Keratinocyte (primary cell): ENCODE measurements around the gene KANSL2. TPM values are rescaled to one million over a fixed set of nuclear protein-coding genes. Genes with fewer than 3 reads are reported as not detected.

Experiments
- DNase-seq: peaks from one replicate; pipeline ENCODE4 v3.0.0-alpha.2; 2011; ENCODE audit warnings: low read depth, missing footprints, low spot score
- FAIRE-seq: peaks from 2 replicates; lab custom pipeline; 2011; peaks lifted over from hg19 to GRCh38; lab: Jason Lieb, UNC
- H2AFZ ChIP-seq: 2 replicates; pipeline ENCODE4 v1.6.0; 2012; ENCODE audit warnings: low read length, control low read depth, inconsistent platforms; ENCODE audit not compliant: control insufficient read depth
- H3K27ac ChIP-seq: 2 replicates; pipeline ENCODE4 v1.5.1; 2011; ENCODE audit warnings: low read length; ENCODE audit not compliant: control insufficient read depth, insufficient read depth
- H3K27me3 ChIP-seq: 3 replicates; pipeline ENCODE4 v1.6.0; 2011; ENCODE audit warnings: low read length; ENCODE audit not compliant: control insufficient read depth, insufficient read depth; ENCODE audit errors: extremely low read depth
- H3K36me3 ChIP-seq, 2 experiments: 2 replicates in 1 of 2; 3 replicates in 1 of 2; pipeline ENCODE4 v1.5.1; 2011; ENCODE audit warnings: low read length in 2 of 2, mild to moderate bottlenecking in 1 of 2; ENCODE audit not compliant: control insufficient read depth in 2 of 2, insufficient read depth in 2 of 2; ENCODE audit errors: extremely low read depth in 1 of 2
- H3K4me1 ChIP-seq: 3 replicates; pipeline ENCODE4 v1.5.1; 2011; ENCODE audit warnings: low read length; ENCODE audit not compliant: control insufficient read depth, insufficient read depth; ENCODE audit errors: extremely low read depth
- H3K4me2 ChIP-seq: 3 replicates; pipeline ENCODE4 v1.6.0; 2011; ENCODE audit warnings: low read depth, low read length; ENCODE audit not compliant: control insufficient read depth, insufficient read depth; ENCODE audit errors: extremely low read depth
- H3K4me3 ChIP-seq, 3 experiments: fragments of 200-600 bp in 1 of 3; sonication (generic) in 1 of 3; 2 replicates in 2 of 3; 3 replicates in 1 of 3; pipeline ENCODE4 v1.5.1; 2011 to 2016; ENCODE audit warnings: low read length in 3 of 3, mild to moderate bottlenecking in 3 of 3, control low read depth in 2 of 3, inconsistent platforms in 1 of 3, low read depth in 1 of 3, mixed read lengths in 1 of 3, mixed run types in 1 of 3, moderate library complexity in 1 of 3; ENCODE audit not compliant: control insufficient read depth in 2 of 3, insufficient read depth in 2 of 3; ENCODE audit errors: extremely low read depth in 1 of 3
- H3K79me2 ChIP-seq: 2 replicates; pipeline ENCODE4 v1.6.0; 2012; ENCODE audit warnings: low read length; ENCODE audit not compliant: control insufficient read depth, insufficient read depth
- H3K9ac ChIP-seq: 3 replicates; pipeline ENCODE4 v1.6.0; 2011; ENCODE audit warnings: low read length; ENCODE audit not compliant: control insufficient read depth, insufficient read depth; ENCODE audit errors: extremely low read depth
- H3K9me1 ChIP-seq: 3 replicates; pipeline ENCODE4 v1.6.0; 2011; ENCODE audit warnings: low read length; ENCODE audit not compliant: control insufficient read depth, insufficient read depth; ENCODE audit errors: extremely low read depth
- H3K9me3 ChIP-seq: 2 replicates; pipeline ENCODE4 v1.5.1; 2012; ENCODE audit warnings: low read depth, low read length; ENCODE audit not compliant: control insufficient read depth
- H4K20me1 ChIP-seq: 3 replicates; pipeline ENCODE4 v1.6.0; 2011; ENCODE audit warnings: low read length; ENCODE audit not compliant: control insufficient read depth, insufficient read depth; ENCODE audit errors: extremely low read depth
- CTCF ChIP-seq, 3 experiments: IDR thresholded peaks in 1 of 3; conservative IDR thresholded peaks in 1 of 3; optimal IDR thresholded peaks in 1 of 3; 2 replicates in 2 of 3; 3 replicates in 1 of 3; pipeline versions ENCODE3 to v1.5.1; 2011; ENCODE audit warnings: low read length in 3 of 3, mild to moderate bottlenecking in 3 of 3, moderate library complexity in 2 of 3, control low read depth in 1 of 3, inconsistent platforms in 1 of 3; ENCODE audit not compliant: insufficient read depth in 2 of 3; ENCODE audit errors: extremely low read depth in 1 of 3
- EZH2 ChIP-seq: IDR thresholded peaks from one replicate; pipeline ENCODE4 v1.6.1; 2012; ENCODE audit warnings: inconsistent platforms, mild to moderate bottlenecking, low read length, moderate library complexity
- dilution Hi-C: fragments of 300-500 bp; cut with MboI; formaldehyde crosslinking; loops from one replicate; pipeline ENCODE4 v1.7.0; 2020; ENCODE audit warnings: low sequenced_read_pairs; ENCODE audit not compliant: extremely low pct_ligation_motif_present
- polyA plus RNA-seq, 5 experiments: library from polyadenylated mRNA; depleted of rRNA in 3 of 5; stranded (reverse) in 3 of 5; stranded (forward) in 1 of 5; unstranded in 1 of 5; fragments of >200 nt; gene quantifications; 1 replicate in 1 of 5; 2 replicates in 3 of 5; 3 replicates in 1 of 5; pipeline versions ENCODE4 v1.2.1 to v1.2.3, GENCODE V29; 2011 to 2012; ENCODE audit warnings: missing spikeins in 2 of 5, low read depth in 1 of 5, low replicate concordance in 1 of 5

KANSL2 gene
- polyA plus RNA-seq, 1 donor (not counting 4 experiments of a cell fraction or from before 2014, with no cell fraction given) = 37.8 TPM

DNA sequence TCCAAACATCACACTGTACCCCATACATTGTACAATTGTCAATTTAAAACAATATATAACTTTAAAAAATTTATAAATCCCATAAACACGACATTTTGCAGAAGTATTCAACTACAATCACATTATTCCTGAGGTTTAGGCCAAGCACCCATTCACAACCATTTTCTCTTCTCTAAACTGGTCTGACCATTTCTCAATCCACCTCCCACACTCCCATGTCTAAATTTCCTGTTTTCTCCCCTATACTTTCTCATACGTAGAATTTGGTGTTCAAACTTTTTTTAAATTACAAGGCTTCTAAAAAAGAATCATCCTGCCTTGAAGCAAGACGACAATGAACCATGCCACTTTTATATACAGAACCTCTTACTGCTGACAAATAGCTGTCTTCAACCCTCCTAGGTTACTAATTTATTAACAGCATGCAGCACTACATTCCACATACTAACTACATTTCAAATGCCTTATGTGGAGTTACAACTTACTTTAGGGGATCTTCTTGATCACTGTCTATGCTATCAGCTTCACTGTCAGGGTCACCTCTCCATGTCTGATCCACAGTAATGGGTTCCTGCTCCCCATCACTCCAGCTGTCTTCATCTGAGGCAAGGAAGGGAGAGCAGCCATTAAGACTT is 3.4 kb downstream of the KANSL2 start:
- no peak for TF ChIP-seq EZH2
- TF ChIP-seq CTCF (optimal IDR thresholded peaks at IDR 0.05 in 1 of 3, IDR thresholded peaks at IDR 0.05 in 1 of 3, conservative IDR thresholded peaks at IDR 0.05 in 1 of 3; ENCODE audit: extremely low read depth in 1 of 3, insufficient read depth in 2 of 3, low read length in 3 of 3) = no peak
- peak overlapping the region in 1 of 3 experiments; percentile 18 for H3K4me3 ChIP-seq
- peaks cover 77% of the 10 kb centered on the region for H3K79me2 ChIP-seq
- FAIRE-seq (no peak), DNase-seq (no peak)
- no peak overlapping the region for H3K9ac ChIP-seq
- peaks cover 2% of the 10 kb centered on the region for H3K9me1 ChIP-seq
- peaks cover 9% of the 10 kb centered on the region for H4K20me1 ChIP-seq
- dilution Hi-C loops = no loop called here
- no peaks in the 10 kb centered on the region for H3K27me3 ChIP-seq
- H3K36me3 ChIP-seq = peaks cover 14 to 28% of the 10 kb centered on the region in 2 experiments
- H3K27ac ChIP-seq = peak overlapping the region; percentile 14
- H2AFZ ChIP-seq = no peak overlapping the region
- H3K4me2 ChIP-seq = peak overlapping the region; percentile 96
- no peaks in the 10 kb centered on the region for H3K9me3 ChIP-seq
- H3K4me1 ChIP-seq = peaks cover 24% of the 10 kb centered on the region

DNA sequence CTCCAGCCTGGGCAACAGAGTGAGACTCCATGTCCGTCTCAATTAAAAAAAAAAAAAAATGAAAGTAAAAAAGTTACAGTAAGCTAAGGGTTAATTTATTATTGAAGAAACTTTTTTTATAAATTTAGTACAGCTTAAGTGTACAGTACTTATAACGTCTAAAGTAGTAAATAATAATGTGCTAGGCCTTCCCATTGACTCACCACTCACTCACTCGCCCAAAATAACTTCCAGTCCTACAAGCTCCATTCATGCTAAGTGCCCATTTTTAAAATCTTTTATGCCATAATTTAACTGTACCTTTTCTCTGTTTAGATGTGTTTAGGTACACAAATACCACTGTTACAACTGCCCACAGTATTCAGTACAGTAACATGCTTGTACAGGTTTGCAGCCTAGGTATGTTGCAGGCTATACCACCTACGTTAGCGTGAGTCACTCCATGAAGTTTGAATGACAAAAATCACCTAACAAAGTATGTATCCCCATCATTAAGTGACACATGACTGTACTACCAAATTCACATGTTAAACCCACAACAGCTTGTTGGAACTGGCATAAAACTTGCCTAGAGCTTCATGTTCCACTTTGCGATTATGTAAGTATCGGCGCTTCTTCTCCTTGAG is 10.7 kb downstream of the KANSL2 start:
- H3K27ac ChIP-seq = peak overlapping the region; percentile 58
- H3K9me1 ChIP-seq = no peaks in the 10 kb centered on the region
- H3K79me2 ChIP-seq = peaks cover 48% of the 10 kb centered on the region
- H3K9ac ChIP-seq = no peak overlapping the region
- DNase-seq = peak; percentile 92
- H3K27me3 ChIP-seq = no peaks in the 10 kb centered on the region
- H3K4me2 ChIP-seq = peak overlapping the region; percentile 58
- H2AFZ ChIP-seq = no peak overlapping the region
- peak; percentile 67 for FAIRE-seq
- dilution Hi-C loops = no loop called here
- TF ChIP-seq CTCF (optimal IDR thresholded peaks at IDR 0.05 in 1 of 3, IDR thresholded peaks at IDR 0.05 in 1 of 3, conservative IDR thresholded peaks at IDR 0.05 in 1 of 3; ENCODE audit: extremely low read depth in 1 of 3, insufficient read depth in 2 of 3, low read length in 3 of 3) (no peak), EZH2 (no peak)
- H3K4me3 ChIP-seq = no peak overlapping the region
- peaks cover 10% of the 10 kb centered on the region for H4K20me1 ChIP-seq
- H3K9me3 ChIP-seq = no peaks in the 10 kb centered on the region
- H3K36me3 ChIP-seq = peaks cover 29 to 31% of the 10 kb centered on the region in 2 experiments
- peaks cover 15% of the 10 kb centered on the region for H3K4me1 ChIP-seq
